ENCODE results near the gene PCDHA10. TPM values are rescaled to one million over a fixed set of nuclear protein-coding genes. Genes with fewer than 3 reads are reported as not detected.
A peak's percentile ranks its signal among the peaks of the same experiment; 100 is the strongest.
"Not testable (repeated sequence)": the region's sequence is repeated elsewhere in the genome, so short reads cannot be mapped to it uniquely, and the experiment has no call there.

The PCDHA10 gene
- total RNA-seq, 1 experiment from 2014 or later = 10.7 TPM

GRCh38 chr5:140875085-140876065 lies 19.7 kb downstream of the PCDHA10 start, which contains the start of gene PCDHA12:
PCDHA12 (plus strand) TSS chr5:140875308; CDS start chr5:140875473, 165 bp downstream.
- peaks cover 20 to 37% (median 36%) of the 10 kb centered on the region in 3 experiments for H3K36me3 Mint-ChIP-seq (ENCODE audit: insufficient read depth in 1 of 3, low read depth in 3 of 3)
- Histone ChIP-seq H2AK5ac (ENCODE audit: insufficient read length, low read length) (no peak within 1 kb of the TSS), H3K79me2 (ENCODE audit: insufficient read depth, low read length) (peaks cover under 1% of the 10 kb centered on the region; the same call in 1 of the 2 replicates), H3T11ph (ENCODE audit: low read length) (no peak within 1 kb of the TSS), H3K23me2 (ENCODE audit: insufficient read length, low read depth, low read length, poor library complexity, severe bottlenecking) (no peaks in the 10 kb centered on the region), H3K9me3 (ENCODE audit: control insufficient read depth, low read depth, low read length) (no peaks in the 10 kb centered on the region), H3K23ac (ENCODE audit: insufficient read length, low read depth, low read length) (no peak within 1 kb of the TSS), H3K56ac (ENCODE audit: insufficient read length, low read depth, low read length) (no peak within 1 kb of the TSS), H2BK15ac (ENCODE audit: low read depth, low read length) (no peak within 1 kb of the TSS), H4K91ac (ENCODE audit: insufficient read length, low read depth, low read length) (no peak within 1 kb of the TSS), H2BK120ac (ENCODE audit: low read depth, low read length, poor library complexity, severe bottlenecking) (no peak within 1 kb of the TSS), H2BK5ac (ENCODE audit: insufficient read length, low read length) (no peak within 1 kb of the TSS), H3K4me1 (ENCODE audit: insufficient read depth, low read length) (no peaks in the 10 kb centered on the region), H2BK20ac (ENCODE audit: low read depth, low read length, poor library complexity, severe bottlenecking) (no peak within 1 kb of the TSS), H3K4me2 (ENCODE audit: insufficient read depth, insufficient read length, low read length) (peak within 1 kb of the TSS; percentile 16), H4K5ac (ENCODE audit: insufficient read length, low read depth, low read length) (no peak within 1 kb of the TSS), H3K14ac (ENCODE audit: insufficient read depth, low read length) (peak within 1 kb of the TSS; percentile 95; the same call in 1 of the 2 replicates), H2AFZ (ENCODE audit: low read length) (no peak within 1 kb of the TSS), H3K4ac (ENCODE audit: low read depth, low read length) (no peak within 1 kb of the TSS; the same call in 1 of the 2 replicates), H3K18ac (ENCODE audit: insufficient read length, low read depth, low read length) (peak within 1 kb of the TSS; percentile 78), H2BK12ac (ENCODE audit: insufficient read length, low read depth, low read length) (no peak within 1 kb of the TSS), H4K20me1 (ENCODE audit: control insufficient read depth, insufficient read depth, insufficient read length) (no peaks in the 10 kb centered on the region), H3K27ac (ENCODE audit: insufficient read length, low read depth, low read length) (no peak within 1 kb of the TSS), H3K79me1 (ENCODE audit: insufficient read depth, low read depth, low read length, poor library complexity, severe bottlenecking) (no peaks in the 10 kb centered on the region), H3K27me3 (ENCODE audit: insufficient read depth, low read length) (no peaks in the 10 kb centered on the region), H4K8ac (replicated peaks; ENCODE audit: insufficient read length, low read depth, low read length) (no peak within 1 kb of the TSS), H3K9ac (ENCODE audit: extremely low read depth, insufficient read length, low read length) (peak within 1 kb of the TSS; percentile 38)
- peak within 1 kb of the TSS in 2 of 3 experiments; percentile 96 for H3K27ac Mint-ChIP-seq
- peaks cover 0 to 4% of the 10 kb centered on the region in 2 experiments; a peak in 2 of 5 replicates for H3K9me3 Mint-ChIP-seq
- H3K4me3 Mint-ChIP-seq = peak within 1 kb of the TSS; percentile 94 to 95
- peaks cover 10 to 14% of the 10 kb centered on the region in 2 experiments; a peak in 2 of 4 replicates for H3K4me1 Mint-ChIP-seq
- no peaks in the 10 kb centered on the region for H3K27me3 Mint-ChIP-seq (ENCODE audit: low read depth)
- TF ChIP-seq CTCF (conservative IDR thresholded peaks at IDR 0.05) = peak; percentile 80
- WGBS (ENCODE audit: extremely low coverage, insufficient read length, low lambda C conversion rate) = no CpG with 5 or more reads among the region's 47 CpGs
- DNase-seq = peak; percentile 45

GRCh38 chr5:140876541-140877261 lies 21.0 kb downstream of the PCDHA10 start:
- not testable (repeated sequence) for H3K9ac ChIP-seq (ENCODE audit: extremely low read depth, insufficient read length, low read length); H3K23ac ChIP-seq (ENCODE audit: insufficient read length, low read depth, low read length); H2BK120ac ChIP-seq (ENCODE audit: low read depth, low read length, poor library complexity, severe bottlenecking); H3K27ac ChIP-seq (ENCODE audit: insufficient read length, low read depth, low read length); H2BK15ac ChIP-seq (ENCODE audit: low read depth, low read length); H3K27me3 ChIP-seq (ENCODE audit: insufficient read depth, low read length); H3K56ac ChIP-seq (ENCODE audit: insufficient read length, low read depth, low read length); H3K18ac ChIP-seq (ENCODE audit: insufficient read length, low read depth, low read length); H2AFZ ChIP-seq (ENCODE audit: low read length); H2BK12ac ChIP-seq (ENCODE audit: insufficient read length, low read depth, low read length); DNase-seq; H4K91ac ChIP-seq (ENCODE audit: insufficient read length, low read depth, low read length); H3K9me3 ChIP-seq (ENCODE audit: control insufficient read depth, low read depth, low read length); H3K4me1 ChIP-seq (ENCODE audit: insufficient read depth, low read length); H2BK20ac ChIP-seq (ENCODE audit: low read depth, low read length, poor library complexity, severe bottlenecking); H2AK5ac ChIP-seq (ENCODE audit: insufficient read length, low read length); H3K27me3 Mint-ChIP-seq (ENCODE audit: low read depth); H4K8ac ChIP-seq (replicated peaks; ENCODE audit: insufficient read length, low read depth, low read length); H3K14ac ChIP-seq (ENCODE audit: insufficient read depth, low read length); H3K4ac ChIP-seq (ENCODE audit: low read depth, low read length); H3T11ph ChIP-seq (ENCODE audit: low read length); H3K23me2 ChIP-seq (ENCODE audit: insufficient read length, low read depth, low read length, poor library complexity, severe bottlenecking); H3K79me2 ChIP-seq (ENCODE audit: insufficient read depth, low read length); H3K4me2 ChIP-seq (ENCODE audit: insufficient read depth, insufficient read length, low read length); H3K79me1 ChIP-seq (ENCODE audit: insufficient read depth, low read depth, low read length, poor library complexity, severe bottlenecking); H3K27ac Mint-ChIP-seq; H4K5ac ChIP-seq (ENCODE audit: insufficient read length, low read depth, low read length); H2BK5ac ChIP-seq (ENCODE audit: insufficient read length, low read length); H4K20me1 ChIP-seq (ENCODE audit: control insufficient read depth, insufficient read depth, insufficient read length); H3K9me3 Mint-ChIP-seq
- H3K4me3 Mint-ChIP-seq = peak overlapping the region; percentile 94 to 95; a peak in 4 of 5 replicates
- WGBS (ENCODE audit: extremely low coverage, insufficient read length, low lambda C conversion rate) = no CpG with 5 or more reads among the region's 80 CpGs
- H3K36me3 Mint-ChIP-seq (ENCODE audit: insufficient read depth in 1 of 3, low read depth in 3 of 3) = peaks cover 13 to 27% (median 27%) of the 10 kb centered on the region in 3 experiments; a peak in 6 of 7 replicates
- H3K4me1 Mint-ChIP-seq = peaks cover 10 to 14% of the 10 kb centered on the region in 2 experiments; a peak in 2 of 4 replicates
